Measurements from ENCODE around the gene LRIG1.
"Not testable (repeated sequence)": the region's sequence is repeated elsewhere in the genome, so short reads cannot be mapped to it uniquely, and the experiment has no call there.

The LRIG1 gene

DNA sequence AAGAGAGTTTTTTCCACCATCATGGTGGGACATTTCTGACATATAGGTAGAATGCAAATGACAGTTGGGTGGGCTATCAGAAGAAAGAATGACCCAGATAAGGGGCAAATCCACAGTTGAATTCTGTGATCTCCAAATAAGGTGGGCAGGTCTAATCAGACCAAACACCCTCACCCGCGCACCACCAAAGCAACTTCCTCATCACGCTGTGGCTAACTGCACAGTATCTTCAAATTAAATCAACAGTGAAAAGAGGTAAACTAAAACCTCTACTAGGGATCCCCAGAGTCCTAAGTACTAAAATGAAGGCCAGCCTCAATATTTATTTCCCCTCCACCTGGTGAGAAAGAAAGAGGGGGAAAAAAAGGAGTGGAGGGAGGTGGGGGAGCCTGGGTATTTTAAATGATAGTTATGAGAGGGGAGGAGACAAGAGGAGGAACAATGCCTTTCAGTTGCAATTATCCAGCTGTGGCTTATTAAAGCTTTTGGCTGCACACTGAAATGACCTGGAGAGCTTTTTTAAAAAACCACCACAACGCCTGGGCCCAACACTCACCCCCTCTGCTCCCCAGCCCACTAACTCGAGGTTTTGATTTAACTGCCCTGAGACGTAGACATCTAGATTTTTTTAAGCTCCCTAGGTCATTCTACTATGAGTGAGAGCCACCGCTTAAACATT, 61.0 kb downstream of the LRIG1 start:
- DNase-seq: no peak

DNA sequence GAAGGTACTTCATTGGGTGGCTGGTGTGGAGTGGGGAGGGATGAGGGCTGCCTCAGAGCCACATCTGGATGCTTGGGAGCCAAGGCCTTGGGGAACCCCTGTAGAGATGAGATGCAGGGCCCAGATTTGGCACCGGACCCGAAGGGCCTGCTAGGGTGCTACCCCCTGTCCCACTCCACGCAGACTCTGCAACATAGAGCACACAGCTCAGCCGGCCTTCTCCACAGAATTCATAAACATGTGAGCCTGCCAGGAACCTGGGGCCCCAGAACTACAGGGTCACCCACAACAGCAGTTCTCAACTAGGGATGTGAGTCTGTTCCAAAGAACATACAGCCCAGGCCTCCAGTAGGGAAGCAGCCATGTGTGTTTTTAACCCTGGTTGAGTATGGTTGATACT, 62.8 kb downstream of the LRIG1 start:
- no peak for DNase-seq

DNA sequence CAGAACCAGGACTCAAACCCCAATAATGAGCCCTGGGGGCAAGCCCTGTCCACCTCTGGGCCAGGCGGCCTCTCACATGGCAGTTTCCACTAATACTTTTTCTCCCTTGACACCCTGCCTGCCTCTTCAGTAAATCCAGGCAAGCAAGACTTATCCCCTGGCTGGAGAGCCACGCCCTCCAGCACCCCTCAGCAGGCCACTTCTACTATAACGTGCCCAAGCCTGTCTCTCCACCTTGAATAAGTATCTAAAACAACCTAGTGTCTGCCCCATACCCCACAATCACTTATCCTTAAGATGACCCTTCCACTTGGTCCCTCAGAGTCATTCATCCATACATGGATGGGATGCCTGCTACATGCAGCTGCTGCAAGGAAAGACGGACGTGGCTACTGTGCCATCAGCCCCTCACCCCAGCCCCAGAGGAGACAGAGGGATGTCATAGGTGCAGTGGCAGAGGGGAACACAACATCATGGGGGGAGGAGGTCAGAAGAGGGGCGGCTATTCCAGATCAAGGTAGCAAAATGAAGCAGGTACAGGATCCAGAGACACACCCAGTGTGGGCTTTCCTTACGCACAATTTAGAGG, 63.4 kb downstream of the LRIG1 start:
- no peak for DNase-seq

DNA sequence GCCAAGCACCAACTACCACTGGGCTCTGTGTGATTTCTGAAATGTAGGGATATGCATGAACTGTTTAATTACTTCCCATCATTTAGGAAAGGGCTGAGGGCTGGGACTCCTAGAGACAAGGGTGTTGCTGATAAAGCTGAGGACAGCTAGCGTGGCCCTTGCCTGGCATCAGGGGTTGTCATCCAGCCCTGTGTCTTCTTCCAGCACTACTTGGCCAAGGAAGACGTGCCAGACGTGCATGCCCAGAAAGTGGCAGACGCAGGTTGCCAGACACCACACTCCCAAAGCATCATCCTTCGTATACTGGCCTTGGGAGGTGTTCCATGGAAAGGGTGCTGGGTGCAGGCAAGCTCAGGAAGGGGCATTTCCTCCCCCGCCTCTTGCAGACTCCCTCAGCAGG, 64.8 kb downstream of the LRIG1 start:
- no peak for DNase-seq

DNA sequence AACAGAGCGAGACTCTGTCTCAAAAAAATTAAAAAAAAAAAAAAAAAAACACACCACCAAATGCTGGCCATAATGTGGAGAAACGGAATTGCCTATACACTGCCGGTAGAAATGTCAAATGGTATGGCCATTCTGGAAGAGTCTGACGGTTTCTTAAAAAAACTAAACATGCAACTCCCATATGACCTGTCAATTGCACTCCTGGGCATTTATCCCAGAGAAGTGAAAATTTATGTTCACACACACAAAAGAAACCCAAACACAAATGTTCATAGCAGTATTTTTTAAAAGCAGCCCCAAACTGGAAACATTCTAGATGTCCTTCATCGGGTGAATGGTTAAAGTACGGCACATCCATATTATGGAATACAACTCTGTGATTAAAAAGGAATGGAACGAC, 66.1 kb downstream of the LRIG1 start:
- DNase-seq: no peak

DNA sequence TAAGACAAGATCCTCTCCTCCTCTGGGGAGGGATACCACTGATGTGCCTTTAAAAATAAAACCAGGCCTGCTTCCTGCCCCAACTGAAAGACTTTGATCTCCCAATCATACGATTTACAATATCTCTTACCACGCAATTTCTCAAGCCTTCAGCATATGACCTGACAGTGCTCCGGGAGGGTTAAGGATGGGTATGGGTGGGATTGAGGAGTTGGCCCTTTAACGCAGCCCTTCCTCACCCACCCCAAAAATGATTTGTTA, 67.4 kb downstream of the LRIG1 start:
- DNase-seq: no peak

DNA sequence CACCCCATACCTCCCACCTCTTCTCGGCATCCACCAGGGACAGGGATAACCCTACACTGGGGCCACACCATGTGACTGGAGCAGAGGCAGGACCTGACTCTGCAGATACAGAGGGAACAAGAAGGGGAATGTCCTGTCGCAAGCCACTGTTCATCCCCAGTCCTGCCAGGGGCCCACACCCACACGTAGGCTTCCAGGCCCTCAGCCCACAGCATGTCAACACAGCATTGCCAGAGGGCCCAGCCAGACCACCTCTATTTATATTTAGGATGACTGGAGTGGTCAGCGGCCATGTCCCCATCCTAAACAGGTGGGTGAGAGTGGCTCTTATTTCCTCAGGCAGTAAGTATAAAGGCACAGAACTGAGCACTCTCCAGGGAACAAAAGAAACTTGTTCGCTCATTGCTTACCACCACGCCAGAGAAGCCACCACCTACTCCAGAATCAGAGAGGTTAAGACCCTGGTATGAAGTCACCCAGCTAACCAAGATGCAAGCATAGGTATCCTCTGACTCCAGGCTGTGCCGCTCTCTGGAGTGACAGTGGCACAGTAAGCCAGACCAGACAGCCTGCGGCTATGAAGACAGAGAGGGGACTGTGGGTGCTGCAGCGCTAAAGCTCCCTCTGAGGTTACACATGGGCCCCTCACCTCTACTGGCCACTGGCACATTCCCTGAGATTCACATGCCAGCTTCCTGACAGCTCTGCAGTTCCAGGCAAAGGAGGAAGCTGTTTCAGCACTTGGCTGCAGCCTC, 67.9 kb downstream of the LRIG1 start:
- DNase-seq: no peak

DNA sequence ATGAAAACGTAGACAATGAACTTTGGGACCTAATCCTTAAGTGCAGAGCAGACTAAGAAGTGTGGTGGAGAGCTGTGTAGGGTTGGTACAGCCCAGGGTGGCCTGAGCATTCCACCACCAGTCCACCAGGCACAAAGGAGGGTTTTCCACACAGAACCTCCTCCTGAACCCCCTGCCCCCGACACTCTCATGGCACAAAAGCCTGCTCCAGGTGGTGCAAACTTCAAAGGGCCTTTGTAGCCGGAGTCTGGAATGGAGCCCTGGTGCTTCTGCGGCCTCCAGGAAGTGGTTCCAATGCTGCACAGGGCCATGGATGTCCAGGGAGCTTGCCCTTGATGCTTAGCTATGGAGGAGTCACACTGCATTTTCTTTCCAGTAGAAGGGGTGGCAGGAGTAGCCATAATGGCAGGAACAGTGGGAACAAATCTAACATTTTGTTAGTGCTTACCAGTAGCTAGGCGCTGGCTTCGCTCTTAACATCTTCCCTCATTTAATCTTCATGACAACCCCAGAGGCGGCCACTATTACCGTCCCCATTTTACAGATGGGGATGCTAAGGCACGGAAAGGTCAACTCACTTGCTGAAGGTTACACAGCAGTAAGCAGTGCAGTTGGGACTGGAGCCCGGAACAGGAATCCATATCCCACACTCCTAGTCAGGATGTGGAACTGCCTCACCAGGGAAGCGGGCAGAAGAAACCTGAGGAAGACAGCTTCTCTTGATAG, 68.6 kb downstream of the LRIG1 start:
- no peak for DNase-seq

DNA sequence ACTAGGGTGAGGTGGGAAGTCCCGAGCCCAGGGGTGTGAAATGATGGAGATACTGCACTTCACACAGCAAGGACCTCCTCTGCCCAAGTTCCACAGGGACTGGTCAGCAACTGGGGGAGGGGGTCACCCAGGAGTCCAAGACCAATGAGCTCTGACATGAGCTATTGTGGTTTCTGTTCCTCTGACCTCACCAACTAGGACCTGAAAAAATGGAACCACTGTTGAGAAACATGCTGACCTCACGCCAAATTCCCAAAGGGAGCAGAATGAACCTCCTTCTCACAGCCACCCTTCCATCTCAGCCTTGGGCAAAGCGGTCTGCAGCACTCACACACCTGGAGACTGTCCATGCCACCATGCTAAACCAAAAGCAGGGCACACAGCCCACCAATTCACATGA, 69.3 kb downstream of the LRIG1 start:
- no peak for DNase-seq

DNA sequence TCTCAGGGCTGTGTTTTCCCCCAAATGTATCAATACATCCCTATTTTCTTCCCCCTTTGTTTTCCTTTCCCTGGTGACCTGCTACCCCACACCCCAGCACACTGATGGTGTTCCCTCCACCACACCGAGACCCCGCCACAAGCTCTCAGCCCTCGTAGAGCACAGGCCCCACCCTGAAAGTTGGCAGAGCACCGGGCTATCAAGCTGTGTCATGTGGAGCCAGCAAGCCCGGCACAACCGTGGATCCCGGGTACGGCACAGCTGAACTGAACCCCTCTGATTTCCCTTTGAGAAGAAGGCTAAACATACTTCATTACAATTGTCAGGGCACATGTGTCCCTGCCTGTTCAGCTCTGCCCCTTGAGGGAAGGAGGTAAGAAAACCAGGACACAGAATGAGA, 69.9 kb downstream of the LRIG1 start:
- no peak for DNase-seq

DNA sequence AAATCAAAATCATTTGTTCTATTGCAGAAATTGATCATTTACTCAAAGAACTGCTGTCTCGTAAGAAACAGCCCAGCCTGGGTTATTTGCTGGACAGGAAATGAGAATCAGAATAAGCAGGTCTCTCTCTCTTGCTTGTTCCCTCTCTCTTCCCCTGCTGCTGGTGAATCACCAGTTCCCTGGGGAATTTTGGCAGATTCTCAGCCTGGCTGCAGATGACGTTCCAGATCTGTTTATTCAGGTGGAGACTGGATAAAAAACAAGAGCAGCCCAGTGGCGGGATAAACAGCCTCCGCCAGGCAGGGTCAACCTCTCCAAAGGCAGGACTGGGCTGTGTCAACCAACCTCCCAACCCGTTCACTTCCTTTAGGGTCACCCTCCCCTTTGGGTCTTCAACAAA, 72.1 kb downstream of the LRIG1 start:
- no peak for DNase-seq

DNA sequence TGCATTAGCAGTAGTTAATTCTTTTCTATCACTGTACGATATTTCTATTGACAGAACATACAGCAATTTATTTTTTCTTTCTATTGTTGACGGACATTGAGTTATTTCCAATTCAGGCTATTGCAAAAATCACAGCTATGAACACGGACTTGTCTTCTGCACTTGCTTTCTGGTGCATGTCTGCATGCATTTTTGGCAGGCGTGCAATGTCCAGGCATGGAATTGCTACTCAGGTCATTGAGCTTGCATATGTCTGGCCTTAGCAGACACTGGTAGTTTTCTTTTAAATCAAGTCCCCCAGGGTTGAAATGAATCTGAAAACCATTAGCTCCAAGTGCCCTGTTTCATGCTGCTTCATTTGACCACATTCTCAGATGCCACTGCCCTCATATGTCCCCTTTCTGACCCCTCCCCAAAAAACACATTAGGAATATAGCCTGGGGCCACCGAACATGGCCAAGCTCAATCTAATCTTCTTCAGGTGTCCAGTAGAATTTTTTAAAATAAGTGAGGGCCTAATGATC, 72.8 kb downstream of the LRIG1 start:
- DNase-seq: no peak

DNA sequence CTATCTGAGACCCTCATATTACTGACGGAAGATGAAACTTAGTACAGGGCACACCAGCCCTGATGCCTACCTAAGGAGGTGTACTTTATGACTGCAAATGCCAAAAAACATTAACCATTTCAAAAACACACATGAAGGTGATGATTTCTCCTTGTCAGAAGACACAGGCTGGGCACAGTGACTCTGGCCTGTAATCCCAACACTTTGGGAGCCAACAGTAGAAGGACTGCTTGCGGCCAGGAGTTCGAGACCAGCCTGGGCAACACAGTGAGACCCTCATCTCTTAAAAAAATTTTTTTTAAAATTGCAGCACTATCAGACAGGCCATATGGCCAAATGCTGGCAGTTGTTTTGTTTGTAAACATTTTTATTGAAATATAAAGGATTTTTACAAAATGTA, 73.5 kb downstream of the LRIG1 start:
- DNase-seq: no peak

DNA sequence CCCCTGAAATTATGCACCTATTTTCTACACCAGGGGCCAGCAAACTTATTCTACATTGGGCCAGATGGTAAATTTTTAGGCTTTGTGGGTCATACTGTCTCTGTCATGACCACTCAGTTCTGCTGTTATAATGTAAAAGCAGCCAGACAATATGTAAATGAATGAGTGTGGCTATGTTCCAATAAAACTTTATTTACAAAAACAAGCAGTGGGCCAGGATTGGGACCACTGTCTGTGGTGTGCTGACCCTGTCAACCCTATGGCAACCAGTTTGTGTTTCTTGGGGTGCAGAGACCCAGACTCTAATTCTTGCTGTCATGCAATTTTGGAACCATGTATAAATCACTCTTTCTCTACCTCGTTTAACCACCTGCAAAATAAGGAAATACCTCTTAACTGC, 74.7 kb downstream of the LRIG1 start:
- no peak for DNase-seq

DNA sequence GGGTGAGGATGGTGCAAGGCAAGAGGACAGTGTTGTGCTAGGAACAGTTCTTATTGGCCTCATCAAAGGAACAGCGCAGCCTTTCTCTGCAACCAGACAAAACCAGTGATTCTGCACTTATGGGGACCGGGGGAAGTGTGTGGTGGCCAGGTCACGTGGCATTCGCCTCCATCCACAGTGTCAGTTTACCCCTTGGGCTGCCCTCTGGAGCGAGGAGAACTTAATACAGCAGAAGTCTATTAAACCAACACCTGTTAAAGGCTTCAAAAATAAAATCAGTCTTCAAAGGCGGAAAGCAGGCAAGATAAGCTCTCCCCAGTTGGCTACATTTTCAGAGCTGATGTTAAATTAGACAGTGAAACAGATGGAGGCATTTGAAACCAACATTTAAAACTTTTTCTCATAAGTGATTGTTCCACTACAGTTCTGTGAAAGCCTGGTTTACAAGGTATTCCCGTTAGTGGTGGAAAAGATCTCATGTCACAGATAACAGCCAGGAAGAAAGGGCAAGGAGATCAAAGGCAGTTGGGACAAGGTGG, 75.2 kb downstream of the LRIG1 start:
- no peak for DNase-seq

DNA sequence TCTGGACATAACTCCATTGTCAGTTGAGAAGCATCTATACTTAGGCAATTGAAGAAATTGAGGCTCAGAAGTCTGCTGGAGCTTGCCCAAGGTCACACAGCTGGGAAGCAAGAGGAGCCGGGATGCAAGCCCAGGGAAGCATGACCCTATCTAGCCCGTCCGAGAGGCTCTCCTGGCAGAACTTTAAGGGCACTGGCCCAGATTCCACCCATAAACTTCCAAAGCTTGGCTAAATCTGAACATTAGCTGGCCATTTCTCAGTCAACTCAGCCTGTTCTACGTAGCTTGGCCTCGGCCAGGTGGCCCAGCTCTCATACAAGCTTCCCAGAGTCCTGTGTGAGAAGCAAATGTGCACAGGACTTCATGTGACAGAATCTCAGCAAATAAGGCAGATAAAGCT, 75.8 kb downstream of the LRIG1 start:
- no peak for DNase-seq

DNA sequence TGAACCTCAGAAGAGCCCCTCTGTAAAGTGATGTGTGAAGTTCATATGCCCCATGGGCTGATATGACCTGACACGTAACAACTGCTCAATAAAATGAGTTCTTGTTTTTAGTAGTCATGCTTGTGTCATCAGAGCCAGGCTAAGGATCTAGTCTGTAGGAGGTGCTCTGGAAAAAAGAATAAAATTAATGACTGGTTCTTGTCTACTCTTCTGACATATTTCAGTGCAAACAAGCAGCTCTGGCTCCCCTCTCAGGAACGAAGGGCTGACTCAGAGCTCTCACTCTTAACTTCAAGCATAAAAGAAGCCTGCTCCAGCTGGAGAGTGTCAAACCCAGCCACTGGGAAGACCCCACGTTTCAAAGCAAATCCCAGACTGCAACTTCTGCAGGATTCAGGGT, 77.0 kb downstream of the LRIG1 start:
- DNase-seq: no peak

DNA sequence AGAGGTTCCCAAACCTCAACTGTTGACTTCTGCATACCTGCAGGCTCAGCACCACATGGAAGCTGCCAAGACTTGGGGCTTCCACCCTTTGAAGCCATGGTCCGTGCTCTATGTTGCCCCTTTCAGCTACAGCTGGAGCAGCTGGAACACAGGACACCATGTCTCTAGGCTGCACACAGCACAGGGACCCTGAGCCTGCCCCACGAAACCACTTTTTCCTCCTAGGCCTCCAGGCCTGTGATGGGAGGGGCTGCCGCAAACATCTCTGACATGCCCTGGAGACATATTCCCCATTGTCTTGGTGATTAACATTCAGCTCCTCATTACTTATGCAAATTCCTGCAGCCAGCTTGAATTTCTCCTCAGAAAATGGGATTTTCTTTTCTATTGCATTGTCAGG, 78.9 kb downstream of the LRIG1 start:
- DNase-seq: not testable (repeated sequence)

DNA sequence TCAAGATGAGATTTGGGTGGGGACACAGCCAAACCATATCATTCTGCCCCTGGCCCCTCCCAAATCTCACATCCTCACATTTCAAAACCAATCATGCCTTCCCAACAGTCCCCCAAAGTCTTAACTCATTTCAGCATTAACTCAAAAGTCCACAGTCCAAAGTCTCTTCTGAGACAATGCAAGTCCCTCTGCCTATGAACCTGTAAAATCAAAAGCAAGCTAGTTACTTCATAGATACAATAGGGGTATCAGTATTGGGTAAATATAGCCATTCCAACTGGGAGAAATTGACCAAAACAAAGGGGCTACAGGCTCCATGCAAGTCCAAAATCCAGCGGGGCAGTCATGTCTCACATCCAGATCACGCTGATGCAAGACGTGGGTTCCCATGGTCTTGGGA, 79.7 kb downstream of the LRIG1 start:
- not testable (repeated sequence) for DNase-seq

DNA sequence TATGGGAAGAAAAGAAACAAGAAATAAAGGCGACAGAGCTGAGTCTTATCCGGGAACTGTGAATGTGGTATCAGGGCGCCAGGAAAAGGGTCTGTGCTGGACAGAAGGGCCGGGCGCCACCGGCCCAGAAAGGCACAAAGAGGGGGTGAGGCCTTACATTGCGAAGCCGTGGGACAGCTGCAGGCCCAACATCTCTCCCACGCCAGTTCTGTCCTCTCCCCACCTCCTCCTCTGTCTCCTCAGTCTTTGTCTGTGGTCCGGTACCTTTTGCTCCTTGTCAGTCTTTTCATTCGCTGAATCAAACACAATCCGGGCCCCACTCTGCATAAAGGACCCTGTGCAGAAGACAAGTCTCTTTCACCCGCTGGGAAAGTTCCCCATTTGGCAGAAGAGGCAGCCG, 81.8 kb downstream of the LRIG1 start:
- DNase-seq: no peak

DNA sequence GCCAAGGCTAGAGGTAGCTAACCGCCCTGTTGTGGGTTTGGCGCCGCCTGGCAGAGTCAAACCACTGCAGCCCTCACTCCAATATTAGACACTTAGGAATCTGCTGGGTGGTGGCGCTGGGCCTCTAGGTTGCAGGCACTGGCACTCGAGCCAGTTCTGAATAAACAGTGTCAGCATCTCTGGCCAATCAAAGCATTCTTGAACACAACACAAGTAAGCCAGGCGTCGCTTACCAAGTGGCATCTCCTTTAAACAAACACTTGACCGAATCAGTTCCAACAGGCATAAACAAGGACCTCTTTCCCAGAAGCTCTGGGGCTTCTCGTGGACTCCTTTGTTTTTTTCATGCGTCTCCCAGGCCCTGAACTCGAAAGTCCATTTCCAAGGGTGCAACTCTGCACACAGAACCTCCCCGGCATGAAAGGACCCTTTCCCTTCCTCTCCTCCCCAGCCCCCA, 82.3 kb downstream of the LRIG1 start:
- DNase-seq: no peak

DNA sequence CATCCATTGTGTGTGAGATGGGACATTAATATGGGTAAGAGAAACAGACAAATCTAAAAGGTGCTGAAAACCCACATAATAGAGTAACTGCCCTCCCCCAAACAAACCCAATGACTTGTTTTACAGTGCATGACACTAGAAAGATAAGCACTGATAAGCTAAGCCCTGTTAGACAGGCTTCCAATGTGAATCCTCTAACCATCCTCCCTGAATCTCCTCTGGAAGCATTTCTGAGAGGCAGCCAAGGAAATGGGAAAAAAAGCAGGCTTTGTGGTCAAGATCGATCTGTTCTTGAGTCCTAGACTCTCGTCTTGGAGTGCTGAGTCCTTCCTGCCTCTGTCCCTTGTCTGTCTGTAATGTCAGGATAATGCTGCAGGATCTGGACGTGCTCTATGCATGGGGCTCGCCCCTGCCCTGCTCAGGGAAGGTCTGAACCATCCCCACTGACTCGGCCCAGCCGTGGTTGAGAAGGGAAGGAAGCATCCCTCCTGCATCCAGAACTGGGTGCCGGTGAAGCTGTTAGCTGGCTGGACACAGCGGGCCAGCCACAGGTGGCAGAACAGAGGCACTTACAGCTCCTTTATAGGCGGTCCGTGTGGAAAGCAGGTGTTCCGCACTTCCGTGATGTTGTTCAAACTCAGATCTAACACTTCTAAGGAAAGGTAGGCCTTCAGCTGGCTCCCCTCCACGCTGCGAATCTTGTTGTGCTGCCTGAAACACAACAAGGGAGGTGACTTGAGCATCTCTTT, 84.1 kb downstream of the LRIG1 start:
- DNase-seq: no peak

All from CD4-positive, alpha-beta T cell treated with Interferon gamma for 1 hour (primary cell).